Measurements from ENCODE around the gene ANKRD44.

ANKRD44 gene

DNA sequence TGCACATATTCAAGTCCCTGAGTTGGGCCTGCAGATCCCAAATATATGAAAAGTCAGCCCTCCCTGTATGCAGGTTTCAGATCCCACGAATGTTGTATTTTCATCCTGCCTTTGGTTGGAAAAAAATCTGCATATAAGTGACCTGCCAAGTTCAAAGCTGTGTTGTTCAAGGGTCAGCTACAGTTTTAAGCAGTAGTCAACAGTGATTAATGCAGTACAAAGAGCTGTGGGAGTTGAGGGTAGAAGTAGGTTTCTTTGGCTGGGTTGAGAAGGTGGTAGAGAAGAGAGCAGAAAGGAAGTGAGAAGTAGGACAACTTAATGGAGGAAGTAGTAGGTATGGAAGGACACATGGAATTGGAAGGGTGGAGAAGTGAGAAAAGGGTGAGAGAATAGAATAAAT, 127.9 kb downstream of the ANKRD44 start:
- no peaks in the 10 kb centered on the region for H3K36me3 ChIP-seq (ENCODE audit: insufficient read depth, low read length)

DNA sequence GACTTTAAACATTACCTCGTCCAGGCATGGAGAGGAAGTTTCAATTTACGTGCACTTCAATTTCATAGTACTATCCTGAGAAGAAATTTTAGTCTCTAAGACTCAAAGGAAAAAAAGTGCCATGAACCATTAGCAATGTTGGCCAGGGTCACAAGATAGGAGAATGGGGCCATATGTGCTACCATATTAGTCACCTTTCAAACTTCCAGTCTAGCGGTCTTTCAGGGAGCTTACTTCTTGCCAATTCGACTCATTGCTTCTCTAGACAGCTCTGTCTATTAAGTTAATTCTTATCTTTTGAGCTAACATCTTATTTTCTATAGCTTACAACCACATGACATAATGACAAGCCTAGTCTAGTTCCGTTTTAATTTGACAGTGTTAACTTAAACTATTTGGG, 129.1 kb downstream of the ANKRD44 start:
- Histone ChIP-seq H3K9ac (ENCODE audit: low read depth, low read length) (no peak overlapping the region), H3K4me2 (ENCODE audit: low read length) (no peak overlapping the region), H3K36me3 (ENCODE audit: insufficient read depth, low read length) (no peaks in the 10 kb centered on the region), H3K9me3 (replicated peaks; ENCODE audit: low read length) (no peaks in the 10 kb centered on the region), H3K27me3 (ENCODE audit: control insufficient read depth, insufficient read depth, low read length) (no peaks in the 10 kb centered on the region), H3K4me1 (ENCODE audit: control insufficient read depth, insufficient read depth, low read length) (peaks cover 46% of the 10 kb centered on the region), H3K4me3 (ENCODE audit: low read length) (no peak overlapping the region)

More for the DNA sequence above, 127.9 kb downstream of the ANKRD44 start:
- no peak overlapping the region for H3K4me3 ChIP-seq (ENCODE audit: low read length)
- no peaks in the 10 kb centered on the region for H3K9me3 ChIP-seq (replicated peaks; ENCODE audit: low read length)
- no peak overlapping the region for H3K4me2 ChIP-seq (ENCODE audit: low read length)
- H3K4me1 ChIP-seq (ENCODE audit: control insufficient read depth, insufficient read depth, low read length), result peaks cover 46% of the 10 kb centered on the region
- no peaks in the 10 kb centered on the region for H3K27me3 ChIP-seq (ENCODE audit: control insufficient read depth, insufficient read depth, low read length)
- no peak overlapping the region for H3K9ac ChIP-seq (ENCODE audit: low read depth, low read length)

DNA sequence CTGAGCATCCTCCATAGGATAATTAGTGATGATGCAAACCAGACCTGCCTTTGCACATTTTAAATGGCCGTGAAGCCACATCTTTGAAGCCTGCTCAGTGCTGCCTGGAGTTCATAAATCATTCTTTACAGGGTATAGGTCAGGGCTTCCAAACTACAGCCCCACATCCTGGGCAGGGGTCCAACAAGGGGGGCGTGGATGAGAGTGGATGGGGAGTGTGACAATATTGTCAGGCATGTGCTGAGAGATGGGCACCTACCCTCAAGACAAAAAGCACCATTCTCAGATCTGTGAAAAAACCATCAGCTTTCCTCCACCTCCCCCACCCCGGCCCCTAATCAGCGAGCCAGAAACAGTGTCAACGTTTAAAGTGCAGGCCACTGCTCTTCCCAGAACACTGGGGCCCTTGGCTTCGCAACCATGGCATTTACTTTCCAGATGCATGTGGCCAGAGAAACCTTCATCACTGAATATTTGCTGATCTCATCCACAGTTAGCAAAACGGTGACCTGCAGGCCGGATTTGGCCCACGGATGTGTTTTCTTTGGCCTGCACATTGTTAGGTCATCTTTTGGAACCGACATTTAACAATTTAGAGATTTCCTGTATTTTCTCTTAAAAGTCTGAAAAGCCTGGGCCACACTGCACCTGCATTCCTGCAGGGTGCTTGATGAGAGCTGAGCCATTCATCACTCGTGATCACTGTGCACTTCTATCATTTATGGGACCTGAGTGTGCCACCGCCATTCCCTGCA, 130.7 kb downstream of the ANKRD44 start:
- H3K4me1 ChIP-seq (ENCODE audit: control insufficient read depth, insufficient read depth, low read length), result peaks cover 46% of the 10 kb centered on the region
- H3K27me3 ChIP-seq (ENCODE audit: control insufficient read depth, insufficient read depth, low read length), result no peaks in the 10 kb centered on the region
- H3K36me3 ChIP-seq (ENCODE audit: insufficient read depth, low read length), result no peaks in the 10 kb centered on the region
- peak overlapping the region; percentile 45 for H3K9ac ChIP-seq (ENCODE audit: low read depth, low read length)
- peak overlapping the region; percentile 21 for H3K4me2 ChIP-seq (ENCODE audit: low read length)
- H3K9me3 ChIP-seq (replicated peaks; ENCODE audit: low read length), result no peaks in the 10 kb centered on the region
- H3K4me3 ChIP-seq (ENCODE audit: low read length), result no peak overlapping the region

DNA sequence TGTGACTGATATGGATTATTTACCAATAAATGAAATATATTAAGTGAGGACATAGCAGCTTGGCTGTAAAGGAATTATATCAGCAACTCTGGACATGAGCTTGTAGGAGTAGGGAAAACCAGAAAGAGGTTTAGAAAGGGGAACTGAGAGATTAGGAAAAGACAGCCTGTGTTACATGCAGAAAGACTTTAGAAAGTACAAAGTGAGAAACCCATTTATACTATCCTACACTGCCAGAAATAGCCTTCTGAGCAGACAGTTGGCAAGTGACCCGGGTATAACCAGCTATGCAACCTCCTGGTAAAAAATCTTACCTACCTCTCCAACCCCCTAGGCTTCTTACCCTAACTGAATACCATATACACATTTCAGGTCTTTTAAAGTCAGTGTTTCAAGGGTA, 134.1 kb downstream of the ANKRD44 start:
- Histone ChIP-seq H3K36me3 (ENCODE audit: insufficient read depth, low read length) (no peaks in the 10 kb centered on the region), H3K4me2 (ENCODE audit: low read length) (no peak overlapping the region), H3K4me3 (ENCODE audit: low read length) (no peak overlapping the region), H3K9me3 (replicated peaks; ENCODE audit: low read length) (no peaks in the 10 kb centered on the region), H3K9ac (ENCODE audit: low read depth, low read length) (no peak overlapping the region), H3K4me1 (ENCODE audit: control insufficient read depth, insufficient read depth, low read length) (peaks cover 34% of the 10 kb centered on the region), H3K27me3 (ENCODE audit: control insufficient read depth, insufficient read depth, low read length) (no peaks in the 10 kb centered on the region)

DNA sequence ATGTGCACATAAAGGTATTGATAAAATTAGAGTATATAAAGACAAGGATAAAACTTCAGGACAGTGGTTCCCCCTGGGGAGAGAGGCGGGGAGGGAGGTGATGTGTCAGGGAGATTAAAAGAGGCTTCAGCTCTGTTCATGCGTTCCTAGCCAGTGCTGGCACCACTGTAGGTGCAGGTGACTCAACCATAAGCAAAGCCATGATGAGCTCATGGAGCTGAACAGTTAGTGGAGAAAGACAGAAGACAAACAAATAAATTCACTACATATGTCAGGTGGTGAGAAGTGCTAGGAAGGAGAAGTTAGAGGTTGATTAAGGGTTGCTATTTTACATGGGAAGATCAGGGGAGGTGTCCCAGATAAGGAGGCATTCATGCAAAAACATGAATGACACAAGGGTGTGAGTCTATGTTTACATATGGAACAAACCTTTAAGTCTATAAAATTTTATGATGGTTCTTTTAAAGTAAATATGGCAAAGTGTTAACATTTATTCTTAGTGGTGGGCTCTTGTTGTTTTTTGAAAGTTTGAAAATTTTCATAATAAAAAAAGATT, 136.0 kb downstream of the ANKRD44 start:
- Histone ChIP-seq H3K36me3 (ENCODE audit: insufficient read depth, low read length) (no peaks in the 10 kb centered on the region), H3K4me2 (ENCODE audit: low read length) (no peak overlapping the region)

DNA sequence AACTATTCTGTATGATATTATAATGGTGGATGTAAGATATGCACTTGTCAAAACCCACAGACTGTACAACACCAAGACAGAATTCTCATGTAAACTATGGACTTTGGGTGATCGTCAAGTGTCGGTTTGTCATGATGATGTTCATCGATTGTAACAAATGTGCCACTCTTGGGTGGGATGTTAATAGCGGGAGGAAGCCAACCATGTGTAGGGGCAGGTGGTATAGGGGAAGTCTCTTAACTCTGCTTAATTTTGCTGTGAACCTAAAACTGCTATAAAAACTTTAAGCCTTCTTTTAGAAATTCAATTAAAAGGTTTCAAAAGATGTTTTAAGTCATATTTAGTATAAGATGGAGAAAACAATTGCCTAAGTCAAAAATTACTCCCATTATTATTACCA, 139.0 kb downstream of the ANKRD44 start:
- Histone ChIP-seq H3K4me1 (ENCODE audit: control insufficient read depth, insufficient read depth, low read length) (peaks cover 14% of the 10 kb centered on the region), H3K36me3 (ENCODE audit: insufficient read depth, low read length) (no peaks in the 10 kb centered on the region), H3K9me3 (replicated peaks; ENCODE audit: low read length) (no peaks in the 10 kb centered on the region), H3K4me3 (ENCODE audit: low read length) (no peak overlapping the region), H3K9ac (ENCODE audit: low read depth, low read length) (no peak overlapping the region), H3K4me2 (ENCODE audit: low read length) (no peak overlapping the region), H3K27me3 (ENCODE audit: control insufficient read depth, insufficient read depth, low read length) (no peaks in the 10 kb centered on the region)

More for the DNA sequence above, 136.0 kb downstream of the ANKRD44 start:
- Histone ChIP-seq H3K4me3 (ENCODE audit: low read length) (no peak overlapping the region), H3K4me1 (ENCODE audit: control insufficient read depth, insufficient read depth, low read length) (peaks cover 16% of the 10 kb centered on the region), H3K9ac (ENCODE audit: low read depth, low read length) (no peak overlapping the region), H3K9me3 (replicated peaks; ENCODE audit: low read length) (no peaks in the 10 kb centered on the region), H3K27me3 (ENCODE audit: control insufficient read depth, insufficient read depth, low read length) (no peaks in the 10 kb centered on the region)

DNA sequence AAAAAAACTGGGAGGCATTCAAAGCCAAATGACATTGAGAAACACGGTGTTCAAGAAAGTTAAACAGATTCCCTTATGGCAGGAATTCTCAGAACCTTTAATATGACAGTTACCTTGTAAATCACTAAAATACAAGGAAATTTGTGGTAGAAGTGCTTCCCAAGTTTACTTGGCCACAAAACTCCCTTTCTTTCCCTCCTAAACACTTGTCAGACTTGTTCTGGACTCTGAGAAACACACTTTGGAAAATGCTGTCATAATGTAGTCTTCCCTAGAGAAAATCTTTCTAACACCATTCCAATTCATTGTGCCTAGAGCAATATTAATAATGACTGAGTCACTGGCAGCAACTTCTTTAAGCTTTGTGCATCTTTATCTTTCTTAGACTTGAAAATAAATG, 140.4 kb downstream of the ANKRD44 start:
- no peak overlapping the region for H3K9ac ChIP-seq (ENCODE audit: low read depth, low read length)
- H3K4me2 ChIP-seq (ENCODE audit: low read length), result no peak overlapping the region
- peaks cover 10% of the 10 kb centered on the region for H3K4me1 ChIP-seq (ENCODE audit: control insufficient read depth, insufficient read depth, low read length)
- H3K36me3 ChIP-seq (ENCODE audit: insufficient read depth, low read length), result no peaks in the 10 kb centered on the region
- H3K9me3 ChIP-seq (replicated peaks; ENCODE audit: low read length), result no peaks in the 10 kb centered on the region
- no peak overlapping the region for H3K4me3 ChIP-seq (ENCODE audit: low read length)
- H3K27me3 ChIP-seq (ENCODE audit: control insufficient read depth, insufficient read depth, low read length), result no peaks in the 10 kb centered on the region

DNA sequence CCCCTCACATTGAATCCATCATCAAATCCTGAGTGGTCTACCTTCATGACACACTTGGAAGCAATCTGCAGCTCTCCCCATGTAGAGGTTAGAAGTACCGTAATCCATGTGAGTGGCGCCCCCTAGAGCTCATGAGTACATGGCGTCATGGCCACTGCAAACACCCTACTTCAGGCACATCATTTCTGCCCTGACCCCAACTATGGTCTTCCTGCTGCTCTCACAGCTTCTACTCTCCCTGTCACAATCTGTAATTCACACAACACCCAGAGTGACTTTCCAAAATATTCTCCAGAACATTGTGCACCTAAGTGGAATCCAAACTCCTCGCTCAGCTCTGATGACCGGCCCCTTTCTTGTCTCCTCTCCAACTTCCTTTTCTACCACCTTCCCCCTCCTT, 141.9 kb downstream of the ANKRD44 start:
- no peak overlapping the region for H3K4me3 ChIP-seq (ENCODE audit: low read length)
- no peaks in the 10 kb centered on the region for H3K9me3 ChIP-seq (replicated peaks; ENCODE audit: low read length)
- H3K4me1 ChIP-seq (ENCODE audit: control insufficient read depth, insufficient read depth, low read length), result no peaks in the 10 kb centered on the region
- no peak overlapping the region for H3K4me2 ChIP-seq (ENCODE audit: low read length)
- H3K9ac ChIP-seq (ENCODE audit: low read depth, low read length), result no peak overlapping the region
- H3K36me3 ChIP-seq (ENCODE audit: insufficient read depth, low read length), result no peaks in the 10 kb centered on the region
- no peaks in the 10 kb centered on the region for H3K27me3 ChIP-seq (ENCODE audit: control insufficient read depth, insufficient read depth, low read length)

DNA sequence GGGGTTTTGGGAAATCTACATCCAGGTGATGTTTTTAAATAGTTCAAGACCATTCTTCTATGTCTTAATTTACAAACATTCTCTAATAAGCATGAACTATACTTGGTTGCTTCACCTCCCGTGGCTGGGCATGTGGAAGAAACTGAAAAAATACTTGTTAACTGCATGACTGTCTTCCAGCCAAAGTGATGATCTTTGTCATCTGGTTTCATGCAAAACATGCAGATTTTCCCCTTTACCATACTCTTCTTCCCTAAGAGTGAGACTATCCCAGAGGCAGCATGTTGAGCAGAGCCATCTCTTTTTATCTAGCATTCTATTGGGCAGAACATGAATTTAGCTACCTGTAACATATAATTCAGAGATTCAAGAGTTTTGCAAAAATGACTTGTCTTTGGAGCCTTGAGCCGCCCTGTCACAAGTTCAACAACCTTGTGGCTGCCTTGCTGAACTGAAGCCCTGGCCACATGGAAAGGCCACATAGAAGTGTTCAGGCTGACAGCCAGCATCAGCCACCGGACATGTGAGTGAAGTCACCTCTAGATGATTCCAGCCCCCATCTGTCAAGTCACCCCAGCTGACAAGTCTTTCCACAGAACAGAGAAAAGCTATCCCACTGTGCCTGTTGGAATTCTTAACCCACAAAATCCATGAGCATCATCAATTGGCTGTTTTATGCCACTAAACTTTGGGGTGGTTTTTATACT, 142.8 kb downstream of the ANKRD44 start:
- no peaks in the 10 kb centered on the region for H3K36me3 ChIP-seq (ENCODE audit: insufficient read depth, low read length)
- no peak overlapping the region for H3K4me3 ChIP-seq (ENCODE audit: low read length)
- H3K27me3 ChIP-seq (ENCODE audit: control insufficient read depth, insufficient read depth, low read length), result no peaks in the 10 kb centered on the region
- no peak overlapping the region for H3K9ac ChIP-seq (ENCODE audit: low read depth, low read length)
- no peak overlapping the region for H3K4me2 ChIP-seq (ENCODE audit: low read length)
- no peaks in the 10 kb centered on the region for H3K4me1 ChIP-seq (ENCODE audit: control insufficient read depth, insufficient read depth, low read length)
- no peaks in the 10 kb centered on the region for H3K9me3 ChIP-seq (replicated peaks; ENCODE audit: low read length)

DNA sequence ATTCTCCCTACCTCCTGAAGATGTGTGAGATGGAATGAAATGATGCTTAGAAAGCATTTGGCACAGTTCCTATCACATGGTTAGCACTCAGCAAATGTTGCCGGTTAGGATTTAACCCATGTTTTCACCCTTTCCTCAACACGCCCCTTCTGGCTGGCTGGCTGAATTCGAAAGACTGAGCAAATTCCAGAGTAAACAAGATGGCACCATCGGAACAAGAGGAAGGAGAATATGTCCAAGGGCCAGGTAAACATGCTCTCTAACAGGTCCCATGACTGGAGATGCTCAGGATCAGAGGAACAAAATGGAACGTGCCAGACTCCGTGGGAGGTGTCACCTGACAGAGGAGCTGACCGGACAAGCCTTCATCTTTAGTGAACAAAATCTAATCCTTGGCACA, 145.6 kb downstream of the ANKRD44 start:
- H3K4me2 ChIP-seq (ENCODE audit: low read length), result no peak overlapping the region
- H3K9ac ChIP-seq (ENCODE audit: low read depth, low read length), result no peak overlapping the region
- H3K4me3 ChIP-seq (ENCODE audit: low read length), result no peak overlapping the region
- H3K9me3 ChIP-seq (replicated peaks; ENCODE audit: low read length), result no peaks in the 10 kb centered on the region
- H3K36me3 ChIP-seq (ENCODE audit: insufficient read depth, low read length), result no peaks in the 10 kb centered on the region
- H3K27me3 ChIP-seq (ENCODE audit: control insufficient read depth, insufficient read depth, low read length), result no peaks in the 10 kb centered on the region
- peaks cover 10% of the 10 kb centered on the region for H3K4me1 ChIP-seq (ENCODE audit: control insufficient read depth, insufficient read depth, low read length)

DNA sequence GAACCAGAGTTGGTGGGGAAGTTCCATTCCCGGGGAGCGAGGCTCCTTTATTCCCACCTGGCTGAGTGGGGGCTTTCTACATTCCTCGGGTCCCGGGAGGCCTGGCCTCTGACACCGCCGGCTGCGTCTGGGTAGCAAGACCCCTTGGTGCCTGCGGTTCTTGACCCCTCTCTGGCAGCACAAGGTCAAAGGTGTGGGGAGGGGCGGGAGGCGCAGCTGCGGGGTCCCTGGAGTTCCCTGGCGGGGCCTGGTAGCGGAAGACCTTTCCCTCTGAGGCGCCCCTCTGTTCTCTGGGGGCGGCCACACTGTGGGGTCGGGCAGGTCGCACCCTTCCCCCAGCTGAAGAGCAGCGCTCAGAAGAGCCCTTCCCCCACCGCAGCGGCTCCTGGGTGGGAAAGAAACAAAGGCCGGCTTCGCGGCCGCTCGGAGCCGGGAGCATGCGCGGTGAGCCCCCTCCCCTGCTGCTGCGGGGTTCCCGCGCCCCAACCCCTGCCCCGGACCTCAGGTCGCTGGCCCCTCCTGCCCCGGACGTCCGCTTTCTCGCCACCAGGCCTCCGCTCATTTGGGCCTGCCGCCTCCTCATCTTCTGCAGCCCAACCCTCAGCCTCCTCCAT, 146.3 kb downstream of the ANKRD44 start:
- peaks cover 18% of the 10 kb centered on the region for H3K4me1 ChIP-seq (ENCODE audit: control insufficient read depth, insufficient read depth, low read length)
- no peak overlapping the region for H3K9ac ChIP-seq (ENCODE audit: low read depth, low read length)
- no peak overlapping the region for H3K4me2 ChIP-seq (ENCODE audit: low read length)
- no peaks in the 10 kb centered on the region for H3K9me3 ChIP-seq (replicated peaks; ENCODE audit: low read length)
- no peaks in the 10 kb centered on the region for H3K36me3 ChIP-seq (ENCODE audit: insufficient read depth, low read length)
- H3K27me3 ChIP-seq (ENCODE audit: control insufficient read depth, insufficient read depth, low read length), result no peaks in the 10 kb centered on the region
- H3K4me3 ChIP-seq (ENCODE audit: low read length), result no peak overlapping the region
